ENCODE results near the gene RAB7B. TPM values are rescaled to one million over a fixed set of nuclear protein-coding genes. Genes with fewer than 3 reads are reported as not detected.

Gene RAB7B
- total and polyA plus RNA-seq, 9 donors: 0.12 to 11.5 (median 3.6) TPM

DNA sequence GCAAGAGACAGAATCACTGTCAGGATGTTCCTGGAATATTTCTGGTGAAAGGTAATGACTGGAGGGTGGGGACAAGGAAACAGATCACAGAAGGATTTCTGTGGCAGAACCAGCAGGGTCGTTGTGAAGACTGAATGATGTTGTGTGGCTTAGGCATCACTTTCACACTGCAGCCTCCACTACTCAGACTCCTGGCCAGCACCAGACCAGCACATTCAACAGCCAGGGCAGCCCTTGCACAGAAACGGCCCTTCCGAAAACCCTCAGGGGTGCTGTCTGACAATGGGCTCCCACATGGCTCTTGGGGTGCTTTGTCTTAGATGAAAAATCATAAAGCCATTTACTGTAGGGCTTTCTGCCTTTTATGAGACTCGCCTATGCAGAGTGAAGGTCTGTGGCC is 3.8 kb upstream of the RAB7B start:
- no peaks in the 10 kb centered on the region for H3K27me3 ChIP-seq
- WGBS, 3 donors: 79 to 87% (median 80%) methylated on average over 4 of the region's 4 CpGs

DNA sequence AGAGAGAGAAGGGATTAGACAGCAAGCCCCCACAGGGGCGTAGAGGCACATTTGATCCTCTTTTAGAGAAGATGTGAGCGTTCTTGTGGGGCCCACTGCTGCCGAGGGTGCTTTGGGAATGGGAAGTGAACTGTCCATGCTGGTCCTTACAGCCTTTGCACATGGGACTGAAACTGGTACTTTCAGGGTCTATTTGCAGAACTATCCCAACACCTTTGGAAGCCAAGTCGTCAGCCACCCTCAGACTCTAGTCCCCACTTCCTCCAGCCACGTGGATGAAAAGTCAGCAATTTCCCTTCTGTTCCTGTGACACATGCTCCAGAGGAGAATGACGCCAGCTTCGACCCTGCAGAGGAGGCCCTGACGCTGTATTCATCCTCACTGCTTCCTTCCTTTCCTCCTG is 2.6 kb upstream of the RAB7B start:
- H3K27ac ChIP-seq: no peak overlapping the region
- intact Hi-C loops (cut with DNase I): no loop called here

More for the DNA sequence above, 3.8 kb upstream of the RAB7B start:
- H3K36me3 ChIP-seq: no peaks in the 10 kb centered on the region
- no peak for TF ChIP-seq EP300 (IDR thresholded peaks at IDR 0.05)
- TF ChIP-seq POLR2A (IDR thresholded peaks at IDR 0.05): no peak
- TF ChIP-seq, protein P1, sequence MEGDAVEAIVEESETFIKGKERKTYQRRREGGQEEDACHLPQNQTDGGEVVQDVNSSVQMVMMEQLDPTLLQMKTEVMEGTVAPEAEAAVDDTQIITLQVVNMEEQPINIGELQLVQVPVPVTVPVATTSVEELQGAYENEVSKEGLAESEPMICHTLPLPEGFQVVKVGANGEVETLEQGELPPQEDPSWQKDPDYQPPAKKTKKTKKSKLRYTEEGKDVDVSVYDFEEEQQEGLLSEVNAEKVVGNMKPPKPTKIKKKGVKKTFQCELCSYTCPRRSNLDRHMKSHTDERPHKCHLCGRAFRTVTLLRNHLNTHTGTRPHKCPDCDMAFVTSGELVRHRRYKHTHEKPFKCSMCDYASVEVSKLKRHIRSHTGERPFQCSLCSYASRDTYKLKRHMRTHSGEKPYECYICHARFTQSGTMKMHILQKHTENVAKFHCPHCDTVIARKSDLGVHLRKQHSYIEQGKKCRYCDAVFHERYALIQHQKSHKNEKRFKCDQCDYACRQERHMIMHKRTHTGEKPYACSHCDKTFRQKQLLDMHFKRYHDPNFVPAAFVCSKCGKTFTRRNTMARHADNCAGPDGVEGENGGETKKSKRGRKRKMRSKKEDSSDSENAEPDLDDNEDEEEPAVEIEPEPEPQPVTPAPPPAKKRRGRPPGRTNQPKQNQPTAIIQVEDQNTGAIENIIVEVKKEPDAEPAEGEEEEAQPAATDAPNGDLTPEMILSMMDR (IDR thresholded peaks at IDR 0.05): no peak
- no peaks in the 10 kb centered on the region for H3K9me3 ChIP-seq
- H3K27ac ChIP-seq: no peak overlapping the region
- peaks cover 11% of the 10 kb centered on the region for H3K4me1 ChIP-seq (ENCODE audit: insufficient read depth)
- no peak overlapping the region for H3K4me3 ChIP-seq
- intact Hi-C loops (cut with DNase I): no loop called here
- DNase-seq: no peak

DNA sequence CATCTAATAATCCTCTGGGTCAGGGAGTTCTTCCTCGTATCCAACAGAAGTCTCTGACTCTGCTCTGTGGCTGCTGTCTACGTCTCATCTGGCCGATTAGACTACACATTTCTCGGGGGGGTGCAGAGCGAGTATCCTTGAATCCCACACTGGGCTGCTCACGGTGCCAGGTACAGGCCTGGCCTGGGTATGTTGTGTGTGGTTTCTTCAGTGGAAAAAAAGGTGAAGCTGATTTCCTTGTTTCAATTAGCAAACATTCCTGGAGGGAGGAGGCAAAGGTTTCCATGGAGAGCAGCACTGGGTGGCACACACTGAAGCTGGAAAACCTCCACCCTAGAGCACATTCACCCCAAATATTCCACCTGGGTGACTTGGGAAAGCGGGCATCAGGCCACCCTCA is 2.0 kb upstream of the RAB7B start:
- no peak for DNase-seq
- intact Hi-C loops (cut with DNase I): no loop called here
- no peak for TF ChIP-seq POLR2A (IDR thresholded peaks at IDR 0.05)
- TF ChIP-seq, protein P1 (IDR thresholded peaks at IDR 0.05): no peak
- TF ChIP-seq EP300 (IDR thresholded peaks at IDR 0.05): no peak
- WGBS, 3 donors: 76 to 89% (median 82%) methylated on average over 7 of the region's 7 CpGs
- H3K4me1 ChIP-seq (ENCODE audit: insufficient read depth): peaks cover 11% of the 10 kb centered on the region
- no peak overlapping the region for H3K27ac ChIP-seq
- no peaks in the 10 kb centered on the region for H3K9me3 ChIP-seq
- no peaks in the 10 kb centered on the region for H3K27me3 ChIP-seq
- no peak overlapping the region for H3K4me3 ChIP-seq
- no peaks in the 10 kb centered on the region for H3K36me3 ChIP-seq

More for the DNA sequence above, 2.6 kb upstream of the RAB7B start:
- 80 to 89% (median 85%) methylated on average over 8 of the region's 8 CpGs for WGBS, 3 donors
- Histone ChIP-seq H3K4me3 (no peak overlapping the region), H3K36me3 (no peaks in the 10 kb centered on the region), H3K27me3 (no peaks in the 10 kb centered on the region), H3K4me1 (ENCODE audit: insufficient read depth) (peaks cover 11% of the 10 kb centered on the region), H3K9me3 (no peaks in the 10 kb centered on the region)
- TF ChIP-seq POLR2A (IDR thresholded peaks at IDR 0.05): no peak
- no peak for TF ChIP-seq EP300 (IDR thresholded peaks at IDR 0.05)
- TF ChIP-seq, protein P1 (IDR thresholded peaks at IDR 0.05): no peak
- no peak for DNase-seq

DNA sequence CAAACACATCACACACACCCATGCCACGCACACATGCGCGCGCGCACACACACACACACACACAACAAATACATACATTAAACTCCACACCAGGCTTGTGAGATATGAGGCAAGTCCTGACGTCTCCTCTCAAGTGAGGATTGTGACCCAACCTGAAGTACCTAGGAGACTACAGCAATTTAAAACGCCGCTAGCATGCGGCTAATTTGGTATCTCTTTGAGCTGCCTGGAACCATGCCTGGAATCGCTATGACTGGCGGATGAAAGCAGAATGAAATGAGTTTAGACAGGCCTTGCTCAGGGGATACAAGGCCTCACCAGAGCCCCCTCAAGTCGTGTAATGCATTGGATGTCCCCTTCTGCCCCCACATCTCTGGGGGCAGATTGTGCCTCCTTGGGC is 1.6 kb upstream of the RAB7B start:
- Histone ChIP-seq H3K4me3 (no peak overlapping the region), H3K27me3 (no peaks in the 10 kb centered on the region), H3K27ac (no peak overlapping the region), H3K9me3 (no peaks in the 10 kb centered on the region), H3K36me3 (no peaks in the 10 kb centered on the region), H3K4me1 (ENCODE audit: insufficient read depth) (peaks cover 11% of the 10 kb centered on the region)
- 75 to 78% (median 76%) methylated on average over 12 of the region's 12 CpGs for WGBS, 3 donors
- intact Hi-C loops (cut with DNase I): no loop called here
- DNase-seq: no peak
- TF ChIP-seq, protein P1 (IDR thresholded peaks at IDR 0.05): no peak
- TF ChIP-seq POLR2A (IDR thresholded peaks at IDR 0.05): no peak
- TF ChIP-seq EP300 (IDR thresholded peaks at IDR 0.05): no peak

Data from ovary (tissue), 9 donors.